ENCODE results near the gene C1QTNF9.
"Not testable (repeated sequence)": the region's sequence is repeated elsewhere in the genome, so short reads cannot be mapped to it uniquely, and the experiment has no call there.

Gene C1QTNF9

GRCh38 chr13:24323036-24323738 lies 13.8 kb downstream of the C1QTNF9 start:
- no peak for TF ChIP-seq CTCF (conservative IDR thresholded peaks at IDR 0.05; ENCODE audit: low read length)
- H3K4me3 ChIP-seq (ENCODE audit: low read length): no peak overlapping the region
- no peak for DNase-seq (ENCODE audit: low read depth)

- no peak for DNase-seq (ENCODE audit: low read depth)
- no peak overlapping the region for H3K4me3 ChIP-seq (ENCODE audit: low read length)
- no peak for TF ChIP-seq CTCF (conservative IDR thresholded peaks at IDR 0.05; ENCODE audit: low read length)
Observed at GRCh38 chr13:24323739-24324075, 14.3 kb downstream of the C1QTNF9 start.

- H3K4me3 ChIP-seq (ENCODE audit: low read length); DNase-seq (ENCODE audit: low read depth): not testable (repeated sequence)
Observed at GRCh38 chr13:24327598-24327997, 18.2 kb downstream of the C1QTNF9 start.

- no peak for TF ChIP-seq CTCF (conservative IDR thresholded peaks at IDR 0.05; ENCODE audit: low read length)
- DNase-seq (ENCODE audit: low read depth): no peak
- no peak overlapping the region for H3K4me3 ChIP-seq (ENCODE audit: low read length)
Observed at GRCh38 chr13:24328145-24328544, 18.8 kb downstream of the C1QTNF9 start.

GRCh38 chr13:24338721-24339120 lies 29.3 kb downstream of the C1QTNF9 start:
- no peak for TF ChIP-seq CTCF (conservative IDR thresholded peaks at IDR 0.05; ENCODE audit: low read length)

GRCh38 chr13:24339937-24340607 lies 30.7 kb downstream of the C1QTNF9 start:
- TF ChIP-seq CTCF (conservative IDR thresholded peaks at IDR 0.05; ENCODE audit: low read length): no peak
- DNase-seq (ENCODE audit: low read depth): no peak
- no peak overlapping the region for H3K4me3 ChIP-seq (ENCODE audit: low read length)

More at GRCh38 chr13:24338721-24339120, 29.3 kb downstream of the C1QTNF9 start:
- DNase-seq (ENCODE audit: low read depth): no peak
- H3K4me3 ChIP-seq (ENCODE audit: low read length): no peak overlapping the region

- no peak for TF ChIP-seq CTCF (conservative IDR thresholded peaks at IDR 0.05; ENCODE audit: low read length)
- DNase-seq (ENCODE audit: low read depth): no peak
- no peak overlapping the region for H3K4me3 ChIP-seq (ENCODE audit: low read length)
Observed at GRCh38 chr13:24340608-24340955, 31.2 kb downstream of the C1QTNF9 start.

All from AG10803 (cell line).